Fibroblast of peridontal ligament (primary cell): Measurements from ENCODE around the gene NXF3.
"Not testable (repeated sequence)": the region's sequence is repeated elsewhere in the genome, so short reads cannot be mapped to it uniquely, and the experiment has no call there.

Source experiments
- DNase-seq: peaks from one replicate; pipeline ENCODE4 v3.0.0-alpha.2; 2010; ENCODE audit errors: extremely low read depth

The NXF3 gene

GRCh38 chrX:103092942-103093341 lies at the start of gene NXF3:
TSS of gene NXF3 (minus strand) at chrX:103093143. CDS start at chrX:103093023, 120 bp downstream.
- DNase-seq: no peak

GRCh38 chrX:103136528-103136927 lies 43.6 kb upstream of the NXF3 start:
- not testable (repeated sequence) for DNase-seq

- no peak for DNase-seq
These were observed 31.3 kb upstream of the NXF3 start for GRCh38 chrX:103124284-103124683.

- DNase-seq: no peak
These were observed 27.8 kb upstream of the NXF3 start for GRCh38 chrX:103120748-103121147.

- DNase-seq: not testable (repeated sequence)
These were observed 24.0 kb upstream of the NXF3 start for GRCh38 chrX:103116970-103117369.

GRCh38 chrX:103109497-103109896 lies 16.6 kb upstream of the NXF3 start:
- DNase-seq: not testable (repeated sequence)

GRCh38 chrX:103107836-103108235 lies 14.9 kb upstream of the NXF3 start:
- DNase-seq: no peak

GRCh38 chrX:103107227-103107737 lies 14.3 kb upstream of the NXF3 start:
- DNase-seq: not testable (repeated sequence)

GRCh38 chrX:103104370-103104769 lies 11.4 kb upstream of the NXF3 start:
- not testable (repeated sequence) for DNase-seq

- not testable (repeated sequence) for DNase-seq
These were observed 10.9 kb upstream of the NXF3 start for GRCh38 chrX:103103866-103104265.

GRCh38 chrX:103101299-103102042 lies 8.5 kb upstream of the NXF3 start:
- DNase-seq: no peak

GRCh38 chrX:103100484-103100883 lies 7.5 kb upstream of the NXF3 start:
- DNase-seq: no peak

- no peak for DNase-seq
These were observed 6.7 kb upstream of the NXF3 start for GRCh38 chrX:103099691-103100090.

- no peak for DNase-seq
These were observed 5.5 kb upstream of the NXF3 start for GRCh38 chrX:103098488-103098887.

GRCh38 chrX:103081051-103081450 lies 11.9 kb downstream of the NXF3 start:
- DNase-seq: no peak

GRCh38 chrX:103073467-103073866 lies 19.5 kb downstream of the NXF3 start:
- no peak for DNase-seq

GRCh38 chrX:103066606-103067005 lies 26.3 kb downstream of the NXF3 start:
- peak; percentile 0 for DNase-seq

- peak; percentile 0 for DNase-seq
These were observed 29.0 kb downstream of the NXF3 start, which contains the start of gene BEX1 for GRCh38 chrX:103063918-103064434. TSS of gene BEX1 (minus strand) at chrX:103064171. CDS start at chrX:103063274, 897 bp downstream.

GRCh38 chrX:103063191-103063845 lies 29.6 kb downstream of the NXF3 start:
- peak; percentile 35 for DNase-seq

GRCh38 chrX:103061486-103061885 lies 31.5 kb downstream of the NXF3 start:
- DNase-seq: no peak

- DNase-seq: no peak
These were observed 36.0 kb downstream of the NXF3 start for GRCh38 chrX:103056902-103057301.

GRCh38 chrX:103052625-103053024 lies 40.3 kb downstream of the NXF3 start:
- DNase-seq: no peak
